ENCODE results near the gene TNKS2.
"Not testable (repeated sequence)": the region's sequence is repeated elsewhere in the genome, so short reads cannot be mapped to it uniquely, and the experiment has no call there.

The TNKS2 gene

GRCh38 chr10:91865562-91866081 is 67.4 kb downstream of the TNKS2 start:
- DNase-seq (ENCODE audit: low read depth), result no peak

DNA sequence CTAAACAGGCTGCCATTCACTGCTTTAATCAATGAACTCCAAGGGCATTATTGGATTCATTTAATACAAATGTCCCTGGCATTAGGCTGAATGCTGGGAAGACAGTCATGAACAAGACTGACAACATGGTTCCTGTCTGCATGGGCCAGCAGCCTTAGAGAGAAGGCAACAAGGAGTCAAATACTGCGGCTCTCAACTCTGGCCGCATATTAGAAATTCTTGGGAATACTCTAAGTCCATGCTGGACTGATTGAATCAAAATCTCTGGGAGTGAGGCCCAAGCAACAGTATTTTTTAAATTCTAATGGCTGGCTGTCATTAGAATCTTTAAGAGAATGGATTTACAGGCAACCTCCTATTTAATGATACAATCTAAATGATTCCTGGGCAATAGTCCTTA is 76.9 kb downstream of the TNKS2 start:
- DNase-seq (ENCODE audit: low read depth), result no peak

- no peak for DNase-seq (ENCODE audit: low read depth)
Measured at GRCh38 chr10:91875779-91876178, 77.6 kb downstream of the TNKS2 start.

DNA sequence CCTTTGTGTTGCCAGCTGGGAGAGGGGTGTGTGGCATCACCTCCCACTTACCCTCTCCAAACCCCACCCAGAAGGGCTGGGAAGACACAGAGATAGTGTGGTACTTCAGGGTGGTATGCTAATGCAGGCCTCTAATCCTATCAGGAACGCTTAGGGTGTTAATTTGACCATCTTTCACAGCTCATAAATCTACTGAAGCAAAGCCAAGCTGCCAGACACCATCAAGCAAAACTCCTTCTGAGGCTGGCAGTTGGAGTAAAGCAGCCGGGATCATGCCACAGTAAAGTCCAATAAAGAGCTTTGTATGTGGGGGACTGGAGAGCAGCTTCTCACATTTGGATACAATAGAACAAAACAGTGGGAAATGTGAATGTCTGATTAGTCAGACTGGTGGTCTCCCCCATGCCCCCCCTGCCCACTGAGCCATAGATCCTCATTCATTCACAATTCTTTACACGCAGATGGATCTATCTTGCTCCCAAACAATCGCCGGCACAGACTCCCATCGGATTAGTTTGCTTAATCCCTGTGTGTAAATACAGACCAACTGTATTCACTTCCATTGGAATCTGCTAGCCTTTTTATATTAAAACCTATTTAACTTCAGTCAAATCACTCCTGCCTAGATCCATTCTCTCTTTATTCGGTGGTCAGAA is 81.4 kb downstream of the TNKS2 start:
- no peak for DNase-seq (ENCODE audit: low read depth)

- DNase-seq (ENCODE audit: low read depth), result no peak
Measured at GRCh38 chr10:91880310-91880709, 82.1 kb downstream of the TNKS2 start.

GRCh38 chr10:91883549-91884444 is 85.6 kb downstream of the TNKS2 start:
- no peak for DNase-seq (ENCODE audit: low read depth)

- no peak for DNase-seq (ENCODE audit: low read depth)
Measured at GRCh38 chr10:91884536-91884935, 86.3 kb downstream of the TNKS2 start.

GRCh38 chr10:91885362-91886079 is 87.3 kb downstream of the TNKS2 start:
- DNase-seq (ENCODE audit: low read depth), result no peak

- DNase-seq (ENCODE audit: low read depth), result no peak
Measured at GRCh38 chr10:91886954-91887271, 88.7 kb downstream of the TNKS2 start.

DNA sequence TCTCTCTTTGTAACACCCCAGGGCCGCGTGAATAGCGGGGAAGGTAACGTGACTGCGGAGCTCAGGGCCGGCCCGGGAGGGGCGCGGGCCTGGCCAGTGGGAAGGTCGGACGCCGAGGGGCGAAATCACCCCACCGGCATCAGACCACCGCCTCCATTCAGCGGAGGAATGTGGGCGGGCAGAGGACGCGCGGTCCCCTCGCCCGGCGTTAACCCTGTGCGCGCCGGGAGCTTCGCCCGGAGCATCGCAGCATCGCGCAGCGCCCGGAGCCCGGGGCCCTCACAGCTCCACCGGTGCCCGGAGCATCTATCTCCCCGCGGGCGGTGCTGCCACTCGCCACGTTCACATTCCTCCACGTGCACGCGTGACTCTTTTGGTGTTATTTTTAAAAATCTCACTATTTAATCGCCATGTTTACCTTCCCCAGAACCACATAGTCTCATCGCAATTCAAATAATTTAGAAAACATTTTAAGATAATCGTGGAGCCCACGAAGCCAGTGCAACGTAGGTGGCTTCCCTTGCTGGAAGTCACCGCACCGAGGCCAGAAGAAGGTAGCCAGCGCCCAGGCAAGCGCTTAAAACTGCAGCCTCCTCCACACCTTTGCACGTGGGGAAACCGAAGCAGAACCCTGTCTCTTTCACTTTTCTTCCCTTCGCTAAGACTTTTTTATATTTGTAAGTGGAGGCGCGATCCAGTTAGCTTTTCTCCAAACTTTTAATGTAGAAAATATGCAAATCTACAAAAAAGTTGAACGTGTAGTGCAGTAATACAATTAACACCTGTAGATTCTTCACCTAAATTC is 89.2 kb downstream of the TNKS2 start:
- no peak for DNase-seq (ENCODE audit: low read depth)

DNA sequence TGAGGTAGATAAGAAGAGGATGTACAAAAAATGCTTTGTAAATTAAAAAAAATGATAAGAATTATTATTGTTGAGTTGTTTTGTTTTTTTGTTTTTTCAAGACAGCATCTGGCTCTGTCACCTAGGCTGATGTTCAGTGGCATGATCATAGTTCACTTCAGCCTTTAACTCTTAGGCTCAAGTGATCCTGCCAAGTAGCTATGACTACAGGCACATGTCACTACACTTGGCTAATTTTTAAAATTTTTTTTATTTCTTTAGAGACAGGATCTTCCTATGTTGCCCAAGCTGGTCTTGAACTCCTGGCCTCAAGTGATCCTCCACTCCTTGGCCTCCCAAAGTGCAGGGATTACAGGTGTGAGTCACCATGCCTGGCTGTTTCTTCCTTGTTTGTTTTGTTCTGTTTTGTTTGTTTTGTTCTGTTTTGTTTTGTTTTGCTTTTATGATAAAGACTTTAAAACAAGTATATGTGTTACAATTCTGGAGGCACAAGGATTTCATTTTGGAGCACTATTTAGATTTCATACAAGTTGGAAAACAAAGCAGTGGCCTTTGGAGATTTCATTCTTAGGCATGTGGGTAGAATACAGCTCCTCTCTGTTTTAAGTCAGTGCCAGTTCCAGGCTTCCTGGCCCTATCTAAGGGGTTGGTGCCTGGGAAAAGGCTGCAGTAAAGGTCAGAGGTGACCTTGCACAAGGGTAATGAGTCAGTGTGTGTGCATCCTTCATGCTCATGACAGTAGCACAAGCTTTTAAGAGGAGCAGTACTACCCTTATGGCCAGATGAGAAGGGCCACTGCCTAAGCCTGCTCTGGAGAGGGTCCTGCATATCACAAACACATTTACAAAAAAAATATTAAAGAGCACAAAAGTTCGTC is 93.1 kb downstream of the TNKS2 start:
- DNase-seq (ENCODE audit: low read depth), result no peak

GRCh38 chr10:91893051-91893450 is 94.8 kb downstream of the TNKS2 start:
- no peak for DNase-seq (ENCODE audit: low read depth)

- DNase-seq (ENCODE audit: low read depth), result not testable (repeated sequence)
Measured at GRCh38 chr10:91894261-91894685, 96.0 kb downstream of the TNKS2 start.

DNA sequence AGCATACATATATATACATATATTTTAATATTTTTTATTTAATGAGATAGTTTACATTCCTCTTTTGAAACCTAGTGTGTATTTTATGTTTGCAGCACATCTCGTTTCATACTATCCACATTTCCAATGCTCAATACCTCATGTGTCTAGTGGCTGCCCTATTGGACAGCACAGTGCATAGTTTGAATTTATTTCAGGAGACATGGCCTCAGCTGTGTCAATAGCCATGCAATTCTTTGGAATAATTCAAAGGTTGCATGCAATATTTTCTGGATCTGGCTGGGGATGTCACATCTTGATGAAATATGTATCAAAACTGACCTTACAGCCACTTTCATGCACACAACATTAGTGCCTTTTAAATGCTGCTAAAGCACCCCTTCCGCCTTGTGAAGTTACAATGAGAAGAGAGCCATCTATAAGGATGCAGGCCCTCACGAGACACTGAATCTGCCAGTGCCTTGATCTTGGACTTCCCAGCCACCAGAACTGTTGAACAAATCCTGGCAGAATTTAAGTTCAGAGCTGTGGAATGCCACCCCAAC is 98.1 kb downstream of the TNKS2 start:
- no peak for DNase-seq (ENCODE audit: low read depth)

GRCh38 chr10:91897421-91897820 is 99.2 kb downstream of the TNKS2 start:
- DNase-seq (ENCODE audit: low read depth), result no peak

DNA sequence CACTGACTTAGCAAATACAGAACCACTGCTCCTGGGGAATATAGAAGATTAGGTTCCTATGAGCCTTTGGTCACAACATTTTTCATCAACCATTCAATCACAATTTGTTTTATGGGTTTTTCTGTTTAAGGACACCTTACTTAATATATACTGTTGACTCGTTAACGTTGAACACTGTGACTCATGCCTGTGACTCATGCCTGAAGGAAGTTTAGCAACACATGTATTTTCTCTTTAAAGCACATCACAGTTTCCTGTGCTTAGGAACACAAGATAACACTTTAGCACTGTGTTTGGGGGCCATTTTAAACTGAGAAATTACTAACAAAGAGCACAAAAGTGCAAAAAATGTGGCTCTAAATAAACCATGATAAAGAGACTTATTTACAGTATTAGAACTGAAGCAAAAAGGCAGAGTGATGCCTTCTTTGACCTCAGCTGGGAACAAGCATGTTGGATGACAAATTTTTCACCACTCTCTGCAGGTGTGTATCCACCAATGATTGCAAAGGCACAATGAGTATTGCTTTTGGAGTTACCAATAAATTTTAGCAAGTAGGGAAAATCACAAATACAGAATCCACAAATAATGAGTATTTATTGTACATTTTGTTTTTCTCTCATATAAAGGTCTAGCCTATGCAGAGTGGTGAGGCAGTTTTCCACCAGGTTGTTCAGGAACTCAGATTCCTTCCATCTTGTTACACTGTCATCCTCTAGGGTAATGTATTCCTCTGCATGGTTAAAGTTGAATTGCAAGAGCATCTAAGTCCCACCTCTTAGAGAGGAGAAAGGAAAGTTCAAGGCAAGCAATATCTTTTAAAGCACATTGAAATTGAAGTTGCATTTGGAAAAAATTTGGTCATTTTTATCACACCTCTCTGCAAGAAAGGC is 103.8 kb downstream of the TNKS2 start:
- no peak for DNase-seq (ENCODE audit: low read depth)

DNA sequence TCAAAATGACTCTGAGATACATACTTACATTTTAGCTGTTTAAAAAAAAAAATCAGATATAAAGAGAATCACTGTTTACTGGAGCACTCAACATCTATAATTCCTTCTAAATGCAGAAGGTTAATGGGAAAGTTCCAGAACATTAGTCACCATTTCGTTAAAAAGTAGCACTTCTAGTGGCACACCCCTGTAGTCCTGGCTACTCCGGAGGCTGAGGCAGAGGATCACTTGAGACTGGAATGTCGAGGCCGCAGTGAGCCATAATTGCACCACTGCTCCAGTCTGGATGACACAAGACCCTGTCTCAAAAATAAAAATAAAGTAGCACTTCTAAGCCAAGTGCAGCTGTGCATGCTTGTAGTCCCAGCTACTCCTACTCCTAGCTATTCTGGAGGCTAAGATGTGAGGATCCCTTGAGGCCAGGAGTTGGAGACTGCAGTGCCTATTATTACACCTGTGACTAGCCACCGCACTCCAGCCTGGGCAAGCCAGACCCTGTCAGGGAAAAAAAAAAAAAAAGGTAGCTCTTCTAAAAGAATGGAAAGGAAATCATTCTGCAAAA is 108.9 kb downstream of the TNKS2 start:
- DNase-seq (ENCODE audit: low read depth), result no peak

- no peak for DNase-seq (ENCODE audit: low read depth)
Measured at GRCh38 chr10:91907914-91908336, 109.7 kb downstream of the TNKS2 start.
